GM19035 (cell line): ENCODE results near the gene GAL.

Experiments
- ATAC-seq: cut with Tn5 transposase; IDR thresholded peaks from one replicate; pipeline ENCODE4 v1.9.1; 2021; ENCODE audit not compliant: unreplicated experiment

GAL gene

GRCh38 chr11:68678031-68678441 is 6.3 kb upstream of the GAL start:
- no peak for ATAC-seq

- ATAC-seq: no peak
Measured at GRCh38 chr11:68680541-68681231, 3.7 kb upstream of the GAL start.

GRCh38 chr11:68682531-68682961 is 1.8 kb upstream of the GAL start:
- ATAC-seq: no peak

- no peak for ATAC-seq
Measured at GRCh38 chr11:68683121-68683520, 1.2 kb upstream of the GAL start.

GRCh38 chr11:68683536-68684384 is 584 bp upstream of the GAL start:
- no peak for ATAC-seq

- no peak for ATAC-seq
Measured at GRCh38 chr11:68685656-68686380, 1.5 kb downstream of the GAL start.

GRCh38 chr11:68686486-68686885 is 2.1 kb downstream of the GAL start:
- no peak for ATAC-seq

GRCh38 chr11:68687311-68687710 is 3.0 kb downstream of the GAL start:
- no peak for ATAC-seq

- no peak for ATAC-seq
Measured at GRCh38 chr11:68687986-68688385, 3.6 kb downstream of the GAL start.

GRCh38 chr11:68688881-68689280 is 4.5 kb downstream of the GAL start:
- no peak for ATAC-seq

GRCh38 chr11:68689737-68690625 is 5.6 kb downstream of the GAL start:
- ATAC-seq: no peak

- no peak for ATAC-seq
Measured at GRCh38 chr11:68690671-68691401, 6.5 kb downstream of the GAL start.

- ATAC-seq: no peak
Measured at GRCh38 chr11:68691402-68691784, 7.0 kb downstream of the GAL start.

- ATAC-seq: no peak
Measured at GRCh38 chr11:68692115-68692514, 7.8 kb downstream of the GAL start.

- ATAC-seq: no peak
Measured at GRCh38 chr11:68692871-68693483, 8.6 kb downstream of the GAL start.

GRCh38 chr11:68693484-68693882 is 9.1 kb downstream of the GAL start:
- ATAC-seq: no peak

GRCh38 chr11:68694431-68695297 is 10.3 kb downstream of the GAL start:
- no peak for ATAC-seq

- ATAC-seq: no peak
Measured at GRCh38 chr11:68695531-68695930, 11.2 kb downstream of the GAL start.

- no peak for ATAC-seq
Measured at GRCh38 chr11:68698993-68699392, 14.6 kb downstream of the GAL start.
